PFSK-1 (cell line): ENCODE data around the gene CDR2.

Experiments
- POLR2AphosphoS5 ChIP-seq: IDR thresholded peaks from 2 replicates; pipeline ENCODE4 v1.6.1; 2012; ENCODE audit warnings: low read depth, mild to moderate bottlenecking, control low read depth, low read length, moderate library complexity
- SIN3A ChIP-seq: IDR thresholded peaks from 2 replicates; pipeline ENCODE4 v1.6.1; 2012; ENCODE audit warnings: mild to moderate bottlenecking, low read length, moderate library complexity, borderline replicate concordance; ENCODE audit not compliant: insufficient read depth

- TF ChIP-seq POLR2AphosphoS5 (no peak), SIN3A (no peak)
Measured at GRCh38 chr16:22323173-22323958, 51.1 kb downstream of the CDR2 start.
